Endothelial cell of umbilical vein (primary cell): Measurements from ENCODE around the gene NCEH1.

ENCODE experiments used
- CTCF ChIP-seq, 2 donors: IDR thresholded peaks; 1 replicate in 1 of 2; 2 replicates in 1 of 2; pipeline ENCODE4 v1.5.1; 2011; ENCODE audit warnings: low read length in 2 of 2, mild to moderate bottlenecking in 2 of 2, moderate library complexity in 2 of 2, control low read depth in 1 of 2, inconsistent platforms in 1 of 2, low read depth in 1 of 2; ENCODE audit not compliant: insufficient read depth in 1 of 2; ENCODE audit errors: extremely low read depth in 1 of 2
- POLR2A ChIP-seq: IDR thresholded peaks from 2 replicates; pipeline ENCODE4 v1.6.1; 2012; ENCODE audit warnings: low read depth, mild to moderate bottlenecking, control low read depth, low read length

- TF ChIP-seq CTCF (IDR thresholded peaks at IDR 0.05; ENCODE audit: extremely low read depth in 1 of 2, insufficient read depth in 1 of 2, low read depth in 1 of 2, low read length in 2 of 2) (no peak), POLR2A (no peak)
Observed at GRCh38 chr3:172626021-172626640, 84.7 kb downstream of the NCEH1 start.
